SK-N-SH treated with all-trans-retinoic acid at 6 μM for 48 hours (cell line): ENCODE measurements around the gene MAP3K6.

Source experiments
- RARB ChIP-seq: fragments of 250-450 bp; sonication (Bioruptor Pico); IDR thresholded peaks from 2 replicates; pipeline ENCODE4 v1.8.0; 2021; ENCODE audit warnings: mild to moderate bottlenecking, moderate library complexity
- ZFP30 ChIP-seq: fragments of 450-650 bp; formaldehyde crosslinking; IDR thresholded peaks from 2 replicates; pipeline ENCODE4 v1.5.0; 2022; ENCODE audit warnings: mild to moderate bottlenecking, moderate library complexity
- TF ChIP-seq, protein P1 (sequence below): fragments of 250-450 bp; sonication (Bioruptor Pico); IDR thresholded peaks from 2 replicates; pipeline ENCODE4 v1.5.1; 2020; ENCODE audit warnings: low read depth, mild to moderate bottlenecking, moderate library complexity
- TF ChIP-seq, protein P2 (sequence below): fragments of 250-450 bp; sonication (Bioruptor Pico); IDR thresholded peaks from 2 replicates; pipeline ENCODE4 v1.8.0; 2020; ENCODE audit warnings: mild to moderate bottlenecking, moderate library complexity, borderline replicate concordance

DNA sequence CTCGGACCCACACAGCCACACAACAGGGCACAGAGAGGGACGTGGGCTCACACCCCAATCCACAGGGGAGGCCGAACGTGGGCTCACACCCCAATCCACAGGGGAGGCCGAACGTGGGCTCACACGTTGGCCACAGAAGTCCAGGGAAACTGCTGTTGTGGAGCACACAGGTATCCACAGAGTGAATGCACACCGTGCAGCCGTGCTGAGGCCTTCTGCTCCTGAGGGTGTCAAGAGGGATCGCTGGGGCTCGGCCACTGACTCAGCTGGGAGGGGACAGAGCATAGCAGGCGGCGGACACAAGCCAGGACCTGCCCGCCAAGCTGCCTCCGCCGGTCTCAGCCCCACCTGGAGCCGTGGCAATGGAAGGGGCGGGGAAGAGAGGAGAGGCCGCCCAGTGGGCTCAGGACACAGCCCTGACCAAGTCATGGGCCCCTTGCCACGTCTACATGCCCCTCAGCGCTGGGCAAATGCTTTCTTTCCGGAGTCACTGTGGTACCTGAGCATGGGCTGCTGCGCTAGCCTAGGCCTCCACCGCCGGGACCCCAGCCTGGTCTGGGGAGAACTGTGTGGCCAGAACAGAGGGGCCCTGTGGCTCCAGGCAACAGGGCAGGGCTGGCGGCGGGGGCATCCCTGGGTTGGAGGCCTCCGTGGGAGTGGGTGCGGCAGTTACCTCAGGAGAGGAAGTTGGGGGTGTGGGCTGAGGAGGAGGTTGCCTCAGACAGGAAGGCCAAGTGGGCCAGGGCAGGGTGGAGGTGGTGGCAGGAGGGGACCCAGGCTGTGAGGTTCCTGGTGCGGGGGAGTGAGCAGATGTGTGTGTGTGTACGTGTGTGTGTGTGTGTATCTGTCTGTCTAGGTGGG is 23.8 kb downstream of the MAP3K6 start:
- no peak for TF ChIP-seq RARB (CRISPR knock-in tag)
- TF ChIP-seq, protein P1, sequence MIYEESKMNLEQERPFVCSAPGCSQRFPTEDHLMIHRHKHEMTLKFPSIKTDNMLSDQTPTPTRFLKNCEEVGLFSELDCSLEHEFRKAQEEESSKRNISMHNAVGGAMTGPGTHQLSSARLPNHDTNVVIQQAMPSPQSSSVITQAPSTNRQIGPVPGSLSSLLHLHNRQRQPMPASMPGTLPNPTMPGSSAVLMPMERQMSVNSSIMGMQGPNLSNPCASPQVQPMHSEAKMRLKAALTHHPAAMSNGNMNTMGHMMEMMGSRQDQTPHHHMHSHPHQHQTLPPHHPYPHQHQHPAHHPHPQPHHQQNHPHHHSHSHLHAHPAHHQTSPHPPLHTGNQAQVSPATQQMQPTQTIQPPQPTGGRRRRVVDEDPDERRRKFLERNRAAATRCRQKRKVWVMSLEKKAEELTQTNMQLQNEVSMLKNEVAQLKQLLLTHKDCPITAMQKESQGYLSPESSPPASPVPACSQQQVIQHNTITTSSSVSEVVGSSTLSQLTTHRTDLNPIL (CRISPR knock-in tag) = no peak
- no peak for TF ChIP-seq ZFP30
- TF ChIP-seq, protein P2, sequence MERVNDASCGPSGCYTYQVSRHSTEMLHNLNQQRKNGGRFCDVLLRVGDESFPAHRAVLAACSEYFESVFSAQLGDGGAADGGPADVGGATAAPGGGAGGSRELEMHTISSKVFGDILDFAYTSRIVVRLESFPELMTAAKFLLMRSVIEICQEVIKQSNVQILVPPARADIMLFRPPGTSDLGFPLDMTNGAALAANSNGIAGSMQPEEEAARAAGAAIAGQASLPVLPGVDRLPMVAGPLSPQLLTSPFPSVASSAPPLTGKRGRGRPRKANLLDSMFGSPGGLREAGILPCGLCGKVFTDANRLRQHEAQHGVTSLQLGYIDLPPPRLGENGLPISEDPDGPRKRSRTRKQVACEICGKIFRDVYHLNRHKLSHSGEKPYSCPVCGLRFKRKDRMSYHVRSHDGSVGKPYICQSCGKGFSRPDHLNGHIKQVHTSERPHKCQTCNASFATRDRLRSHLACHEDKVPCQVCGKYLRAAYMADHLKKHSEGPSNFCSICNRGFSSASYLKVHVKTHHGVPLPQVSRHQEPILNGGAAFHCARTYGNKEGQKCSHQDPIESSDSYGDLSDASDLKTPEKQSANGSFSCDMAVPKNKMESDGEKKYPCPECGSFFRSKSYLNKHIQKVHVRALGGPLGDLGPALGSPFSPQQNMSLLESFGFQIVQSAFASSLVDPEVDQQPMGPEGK (CRISPR knock-in tag) = no peak
